Psoas muscle (tissue), 8 donors: ENCODE results near the gene CD40. TPM values are rescaled to one million over a fixed set of nuclear protein-coding genes. Genes with fewer than 3 reads are reported as not detected.

Experiments
- ATAC-seq, 4 donors: fragments of 200-7000 bp; cut with Tn5 transposase; one replicate each; pipeline ENCODE4 v1.9.1; 2020; ENCODE audit warnings: moderate library complexity in 3 of 4, mild to moderate bottlenecking in 2 of 4
- DNase-seq, 2 donors: peaks; one replicate each; pipeline ENCODE4 v3.0.0-alpha.2; 2020
- H3K27ac ChIP-seq: fragments of 200-600 bp; one replicate; pipeline ENCODE4 v1.8.0; 2022
- H3K27me3 ChIP-seq, 3 donors: fragments of 200-600 bp in 1 of 3; one replicate each; pipeline versions ENCODE4 v1.6.1 to v1.8.0; 2013 to 2022; ENCODE audit warnings: low read length in 2 of 3, mild to moderate bottlenecking in 2 of 3, moderate library complexity in 1 of 3; ENCODE audit not compliant: insufficient read depth in 3 of 3
- H3K36me3 ChIP-seq, 2 donors: fragments of 200-600 bp in 1 of 2; one replicate each; pipeline versions ENCODE4 v1.6.1 to v1.8.0; 2013 to 2022; ENCODE audit warnings: low read depth in 1 of 2, mild to moderate bottlenecking in 1 of 2, moderate library complexity in 1 of 2; ENCODE audit not compliant: insufficient read depth in 1 of 2
- H3K4me1 ChIP-seq: fragments of 200-600 bp; one replicate; pipeline ENCODE4 v1.8.0; 2022
- H3K4me3 ChIP-seq: fragments of 200-600 bp; one replicate; pipeline ENCODE4 v1.8.0; 2022; ENCODE audit warnings: mild to moderate bottlenecking
- H3K9me3 ChIP-seq: fragments of 200-600 bp; one replicate; pipeline ENCODE4 v1.8.0; 2022
- CTCF ChIP-seq: fragments of 200-600 bp; IDR thresholded peaks from one replicate; pipeline ENCODE4 v1.8.0; 2022; ENCODE audit warnings: antibody characterized with exemption
- WGBS, 3 donors: extraction: QIAGEN DNeasy Blood & Tissue Kit; methylation state at CpG; one replicate each; pipeline versions ENCODE4 v1.1.6 to v1.1.7; 2013; 5-methylcytosine and 5-hydroxymethylcytosine counted together
- intact Hi-C, 2 donors: fragments of 100-400 bp; cut with DNase I; formaldehyde crosslinking; loops; one replicate each; pipeline versions ENCODE4 v1.11.0 to v1.14.2; 2022
- polyA plus RNA-seq, 3 donors: library from polyadenylated mRNA; stranded (reverse); fragments of 200-250 nt; gene quantifications; one replicate each; pipeline ENCODE4 v1.2.3, GENCODE V29; 2013
- total RNA-seq, 4 donors: library from RNA; stranded (reverse); fragmentation: NEBNext Ultra II Directional in 2 of 4; extraction: Animal tissue kit (Norgen Biotek cat#: 25700) in 2 of 4; gene quantifications; one replicate each; pipeline versions ENCODE4 v1.2.1 to v1.2.4, GENCODE V29; 2021 to 2023
- donor health status: healthy with polysubstance abuse.
- donor health status: DM: no; HTN: no; CAD: no; lungs with moderate emphysema.
- donor health status: Bipolar disorder and iron deficiency.
- donor health status: healthy.
- donor health status: DM: yes; HTN: yes; CAD: no.
- donor health status: DM: no; HTN: no; CAD: no.
- donor health status: DM: no; HTN: no; CAD: no.
- donor health status: DM: yes; HTN: yes; CAD: no.

Gene CD40
- total and polyA plus RNA-seq, 7 donors: 5.0 to 13.8 (median 7.7) TPM

GRCh38 chr20:46177768-46178167, 59.7 kb downstream of the CD40 start:
- 87 to 90% (median 89%) methylated on average over 15 of the region's 15 CpGs for WGBS, 3 donors
- ATAC-seq (no peak), DNase-seq (no peak)
- Histone ChIP-seq H3K4me3 (no peak overlapping the region), H3K4me1 (no peaks in the 10 kb centered on the region), H3K27ac (no peak overlapping the region), H3K9me3 (no peaks in the 10 kb centered on the region), H3K27me3 (peaks cover 4 to 49% (median 9%) of the 10 kb centered on the region in 3 donors), H3K36me3 (no peaks in the 10 kb centered on the region)
- TF ChIP-seq CTCF: no peak
- intact Hi-C loops: no loop called here

GRCh38 chr20:46178891-46179290, 60.8 kb downstream of the CD40 start:
- Histone ChIP-seq H3K27ac (no peak overlapping the region), H3K9me3 (no peaks in the 10 kb centered on the region), H3K36me3 (no peaks in the 10 kb centered on the region), H3K27me3 (peaks cover 1 to 38% (median 6%) of the 10 kb centered on the region in 3 donors), H3K4me3 (no peak overlapping the region), H3K4me1 (no peaks in the 10 kb centered on the region)
- ATAC-seq: no peak
- TF ChIP-seq CTCF: no peak
- no peak for DNase-seq
- intact Hi-C loops: no loop called here
- 45 to 60% (median 55%) methylated on average over 8 of the region's 8 CpGs for WGBS, 3 donors

Other genes starting within 250 kb of the CD40 start
- gene ZSWIM1, start 237.1 kb upstream of the CD40 start, total RNA-seq: 1 to 10 TPM; 6.1 to 10.0 (median 7.7) TPM
- 1 to 10 TPM; 3.5 to 5.3 (median 4.9) TPM for gene ZSWIM1, start 237.1 kb upstream of the CD40 start, polyA plus RNA-seq
- 1 to 10 TPM; 1.3 to 2.7 (median 1.9) TPM for gene SPATA25, start 230.7 kb upstream of the CD40 start, total RNA-seq
- gene SPATA25, start 230.7 kb upstream of the CD40 start, polyA plus RNA-seq: 1 to 10 TPM; 1.0 to 2.7 (median 1.6) TPM
- 10 to 100 TPM in 1 of 4 donors, 1 to 10 TPM in 3; 5.3 to 11.8 (median 8.2) TPM for gene NEURL2, start 227.1 kb upstream of the CD40 start, total RNA-seq
- 1 to 10 TPM; 4.3 to 8.0 (median 7.2) TPM for gene NEURL2, start 227.1 kb upstream of the CD40 start, polyA plus RNA-seq
- gene CTSA, start 227.0 kb upstream of the CD40 start, total RNA-seq: 10 to 100 TPM; 43.0 to 55.4 (median 47.3) TPM
- 10 to 100 TPM; 41.3 to 59.8 (median 51.8) TPM for gene CTSA, start 227.0 kb upstream of the CD40 start, polyA plus RNA-seq
- gene PLTP, start 206.2 kb upstream of the CD40 start, total RNA-seq: 10 to 100 TPM; 19.0 to 38.0 (median 33.9) TPM
- gene PLTP, start 206.2 kb upstream of the CD40 start, polyA plus RNA-seq: 10 to 100 TPM in 2 of 3 donors, 1 to 10 TPM in 1; 7.9 to 14.4 (median 13.1) TPM
- 10 to 100 TPM; 24.7 to 46.7 (median 32.0) TPM for gene PCIF1, start 183.6 kb upstream of the CD40 start, total RNA-seq
- gene PCIF1, start 183.6 kb upstream of the CD40 start, polyA plus RNA-seq: 10 to 100 TPM; 26.0 to 41.3 (median 29.7) TPM
- 10 to 100 TPM; 10.2 to 11.5 (median 10.9) TPM for gene ZNF335, start 146.1 kb upstream of the CD40 start, total RNA-seq
- gene ZNF335, start 146.1 kb upstream of the CD40 start, polyA plus RNA-seq: 1 to 10 TPM; 6.9 to 9.0 (median 7.2) TPM
- gene MMP9, start 109.4 kb upstream of the CD40 start, total RNA-seq: 1 to 10 TPM in 1 of 4 donors, under 1 TPM in 3; 0.30 to 1.2 (median 0.53) TPM
- gene MMP9, start 109.4 kb upstream of the CD40 start, polyA plus RNA-seq: under 1 TPM; 0.07 to 0.20 (median 0.19) TPM
- not detected for gene SLC12A5, start 89.1 kb upstream of the CD40 start, total RNA-seq
- under 1 TPM in 1 of 3 donors, not detected in 2; 0.29 TPM for gene SLC12A5, start 89.1 kb upstream of the CD40 start, polyA plus RNA-seq
- gene NCOA5, start 28.4 kb upstream of the CD40 start, total RNA-seq: 10 to 100 TPM; 11.2 to 17.3 (median 12.4) TPM
- gene NCOA5, start 28.4 kb upstream of the CD40 start, polyA plus RNA-seq: 10 to 100 TPM in 1 of 3 donors, 1 to 10 TPM in 2; 8.8 to 17.2 (median 9.6) TPM
- 1 to 10 TPM in 1 of 4 donors, under 1 TPM in 3; 0.11 to 1.4 (median 0.47) TPM for gene CDH22, start 190.2 kb downstream of the CD40 start, total RNA-seq
- 1 to 10 TPM in 1 of 3 donors, under 1 TPM in 2; 0.17 to 1.2 (median 0.53) TPM for gene CDH22, start 190.2 kb downstream of the CD40 start, polyA plus RNA-seq